NCI-H460 (cell line): ENCODE measurements around the gene AKAP13. TPM values are rescaled to one million over a fixed set of nuclear protein-coding genes. Genes with fewer than 3 reads are reported as not detected.
"Not testable (repeated sequence)": the region's sequence is repeated elsewhere in the genome, so short reads cannot be mapped to it uniquely, and the experiment has no call there.

Experiments used
- DNase-seq: peaks from one replicate; pipeline ENCODE4 v3.0.0-alpha.2; 2016; ENCODE audit warnings: low read depth; ENCODE audit errors: extremely low read depth
- polyA plus RNA-seq: library from polyadenylated mRNA; depleted of rRNA; stranded (reverse); fragments of >200 nt; gene quantifications from 2 replicates; pipeline ENCODE4 v1.2.3, GENCODE V29; 2014; cell fraction: nucleus; rRNA removed
- total RNA-seq: library from RNA; depleted of rRNA; stranded (reverse); fragments of >200 nt; shearing (Covaris generic); gene quantifications from 2 replicates; pipeline ENCODE4 v1.2.3, GENCODE V29; 2014; rRNA removed

Gene AKAP13
- 24.5 and 31.4 TPM in 2 replicates for total RNA-seq
- polyA plus RNA-seq = 10.2 and 12.7 TPM in 2 replicates

DNA sequence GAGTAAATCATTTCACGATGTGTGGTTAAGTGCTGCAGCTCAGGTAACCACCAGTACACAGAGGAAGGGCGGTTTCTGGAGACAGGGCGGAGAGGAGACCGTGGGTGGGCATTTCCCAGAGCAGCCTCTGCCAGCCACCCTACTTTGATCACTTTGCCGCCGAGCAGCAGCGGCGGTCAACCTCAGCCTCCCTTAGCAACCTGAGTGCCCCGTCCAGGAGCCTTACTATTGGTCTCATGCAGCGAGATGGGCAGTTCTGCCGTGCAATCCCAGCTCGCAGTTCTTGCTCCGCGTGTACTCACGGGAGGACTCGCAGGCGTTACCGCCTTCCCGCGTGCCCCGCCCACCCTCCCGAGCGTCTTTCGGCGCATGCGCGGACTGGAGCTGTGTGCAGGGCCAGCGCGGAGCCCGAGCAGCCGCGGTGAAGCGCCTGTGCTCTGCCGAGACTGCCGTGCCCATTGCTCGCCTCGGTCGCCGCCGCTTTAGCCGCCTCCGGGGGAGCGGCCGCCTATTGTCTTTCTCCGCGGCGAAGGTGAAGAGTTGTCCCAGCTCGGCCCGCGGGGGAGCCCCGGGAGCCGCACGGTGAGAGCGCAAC is at the start of gene AKAP13:
AKAP13 (plus strand) TSS at position 387 of the 595 bp plus-strand sequence. CDS start 105,118 bp downstream, outside the sequence.
- DNase-seq = peak; percentile 98

- DNase-seq = peak; percentile 81
Measured at GRCh38 chr15:85330901-85331588, 49.4 kb upstream of the AKAP13 start.

- no peak for DNase-seq
Measured at GRCh38 chr15:85331655-85332285, 48.6 kb upstream of the AKAP13 start.

DNA sequence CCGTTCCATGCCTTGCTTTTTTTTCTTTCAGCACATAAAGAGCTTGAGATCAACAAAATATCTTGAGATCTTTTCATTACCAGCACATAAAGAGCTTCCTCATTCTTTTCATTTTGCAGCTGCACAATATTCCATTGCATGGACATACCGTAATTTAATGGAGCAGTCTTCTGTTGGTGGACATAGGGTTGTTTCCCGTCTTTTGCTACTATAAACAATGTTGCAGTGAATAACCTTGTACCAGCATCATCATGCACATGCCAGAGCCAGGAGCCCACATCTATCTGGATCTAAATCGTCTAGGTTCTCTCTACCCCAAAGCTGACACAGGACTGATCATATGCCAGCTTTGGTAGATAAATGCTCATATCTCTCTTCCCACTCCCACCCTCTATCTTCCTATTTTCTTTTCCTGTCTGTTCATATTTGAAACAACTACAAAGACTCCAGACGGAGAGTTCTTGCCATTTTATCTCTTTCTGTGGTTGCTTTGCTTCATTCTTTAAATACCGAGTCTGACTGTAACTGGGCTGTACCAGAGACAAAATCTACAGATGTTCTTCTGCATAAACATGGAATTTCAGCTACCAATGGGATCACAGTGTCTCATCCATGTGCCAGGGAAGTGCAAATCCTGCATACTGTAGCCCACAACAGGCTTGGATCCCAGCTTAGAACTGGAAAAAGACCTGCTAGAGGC is 47.1 kb upstream of the AKAP13 start:
- DNase-seq = no peak

DNA sequence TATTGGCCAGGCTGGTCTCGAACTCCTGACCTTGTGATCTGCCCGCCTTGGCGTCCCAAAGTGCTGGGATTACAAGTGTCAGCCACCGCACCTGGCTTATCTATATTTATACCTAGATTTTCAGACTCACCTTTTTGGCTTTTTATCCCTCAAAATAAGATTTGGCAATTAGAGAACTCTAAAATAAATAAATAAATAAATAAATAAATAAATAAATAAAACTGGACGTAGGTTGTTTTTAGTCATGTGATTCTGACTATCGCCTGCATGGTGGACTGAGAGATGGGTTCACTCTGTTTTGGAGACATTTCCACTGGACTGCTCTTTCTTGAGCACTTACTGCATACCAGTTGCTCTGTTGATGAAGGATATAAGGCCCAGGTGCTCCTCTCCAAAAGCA is 46.2 kb upstream of the AKAP13 start:
- no peak for DNase-seq

- no peak for DNase-seq
Measured at GRCh38 chr15:85335193-85335942, 45.0 kb upstream of the AKAP13 start.

- no peak for DNase-seq
Measured at GRCh38 chr15:85336880-85337279, 43.5 kb upstream of the AKAP13 start.

GRCh38 chr15:85337425-85338074 is 42.9 kb upstream of the AKAP13 start:
- no peak for DNase-seq

DNA sequence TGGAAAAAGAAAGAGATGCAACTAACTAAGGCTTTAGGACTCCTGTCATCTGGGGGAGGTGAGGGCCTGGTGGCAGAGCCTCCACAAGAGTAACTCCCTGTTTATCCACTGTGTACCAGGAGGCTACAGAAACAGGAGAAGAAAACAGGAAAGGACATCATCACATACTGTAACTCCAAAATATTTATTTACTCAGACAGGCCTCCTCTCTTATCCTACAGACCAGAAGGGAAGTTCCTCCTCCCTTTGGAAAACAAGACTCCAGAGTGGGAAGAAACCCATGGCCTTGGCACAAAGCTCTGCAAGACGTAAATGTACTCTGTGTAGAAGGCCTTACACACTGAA is 40.1 kb upstream of the AKAP13 start:
- DNase-seq = no peak

DNA sequence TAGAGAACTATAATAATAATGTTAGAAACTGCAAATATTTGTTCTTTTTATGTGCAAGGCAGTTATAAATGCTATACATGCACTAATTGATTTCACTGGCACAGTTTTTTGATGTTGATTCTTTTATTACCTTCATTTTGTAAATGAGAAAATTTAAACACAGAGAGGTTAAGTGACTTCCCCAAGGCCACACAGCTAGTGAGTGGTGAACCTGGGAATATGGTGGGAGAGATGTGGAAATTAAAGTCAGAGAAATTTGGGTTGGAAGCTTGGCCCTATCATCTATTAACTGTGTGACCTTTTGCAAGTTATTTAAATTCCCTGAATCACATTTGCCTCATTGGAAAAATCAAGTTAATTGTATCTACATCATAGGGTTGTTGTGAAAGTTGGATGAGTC is 39.6 kb upstream of the AKAP13 start:
- DNase-seq = no peak

GRCh38 chr15:85342163-85342562 is 38.2 kb upstream of the AKAP13 start:
- DNase-seq = not testable (repeated sequence)

- DNase-seq = peak; percentile 38
Measured at GRCh38 chr15:85343443-85343842, 37.0 kb upstream of the AKAP13 start.

DNA sequence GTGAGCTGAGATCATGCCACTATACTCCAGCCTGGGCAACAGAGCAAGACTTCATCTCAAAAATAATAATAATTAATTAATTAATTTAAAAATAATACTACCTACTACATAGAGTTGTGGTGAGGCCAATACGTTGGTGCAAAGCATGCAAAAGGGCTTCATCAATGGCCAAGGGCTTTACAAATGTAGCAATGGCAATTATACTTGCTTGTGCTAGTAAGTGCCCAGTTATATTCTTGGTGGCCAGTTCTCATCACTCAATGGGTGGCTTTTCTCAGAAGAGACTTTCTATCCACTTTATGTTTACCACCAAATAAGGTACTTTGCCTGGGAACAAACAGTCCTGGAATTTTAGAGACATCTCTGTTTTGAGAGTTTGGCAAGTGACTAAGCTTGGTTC is 36.2 kb upstream of the AKAP13 start:
- DNase-seq = not testable (repeated sequence)

DNA sequence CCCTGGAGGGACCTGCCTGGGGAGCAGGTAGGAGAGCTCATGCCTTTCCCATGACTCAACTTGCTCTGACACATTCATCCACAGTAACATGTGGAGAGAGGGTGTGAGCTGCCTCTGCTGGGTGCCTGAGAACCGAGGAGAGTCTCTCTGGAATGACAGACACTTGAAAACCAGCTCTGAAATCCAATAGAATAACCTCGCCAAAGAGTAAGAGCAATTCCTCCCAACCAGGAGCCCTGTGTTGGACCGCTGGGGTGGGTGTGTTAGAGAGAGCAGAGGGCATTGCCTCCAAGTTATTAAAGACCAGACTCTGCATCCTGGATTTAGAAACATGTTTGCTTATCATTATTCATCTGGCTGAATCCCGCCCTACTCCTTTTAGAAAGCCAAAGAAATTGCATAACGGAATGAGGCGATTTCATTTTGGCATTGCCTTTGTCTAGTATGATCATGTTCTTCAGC is 35.7 kb upstream of the AKAP13 start:
- peak; percentile 82 for DNase-seq

DNA sequence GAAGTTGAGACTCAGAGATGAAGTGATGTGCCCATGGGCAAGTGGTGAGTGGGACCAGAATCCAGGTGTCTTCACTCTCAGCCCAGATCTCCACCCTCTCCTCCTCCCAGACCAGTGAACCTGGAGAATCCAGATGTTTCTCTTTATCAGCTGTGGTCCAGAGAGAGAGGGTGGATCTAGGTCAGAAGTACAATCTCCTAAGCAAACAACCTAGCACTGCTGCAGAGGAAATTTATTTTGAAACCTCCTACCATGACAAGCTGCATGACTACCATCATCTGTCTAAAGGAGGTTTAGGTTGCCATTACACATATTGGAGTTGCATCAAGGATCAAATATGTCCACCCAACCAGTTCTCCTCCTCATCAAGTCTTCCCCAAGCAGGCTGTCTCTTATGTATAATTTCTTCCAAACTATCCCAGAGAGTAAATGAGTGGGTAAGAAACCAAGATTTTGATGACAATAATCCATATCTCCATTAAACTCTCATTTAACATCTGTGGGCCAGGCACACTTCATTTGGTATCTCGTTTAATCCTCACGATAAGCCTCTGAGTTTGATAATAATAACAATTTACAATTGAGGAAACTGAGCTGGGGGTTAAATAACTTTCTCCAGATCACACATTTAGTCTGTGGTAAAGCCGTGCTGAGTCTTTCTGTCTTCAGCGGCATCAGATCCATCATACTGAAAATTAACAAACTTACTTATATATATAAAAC is 35.0 kb upstream of the AKAP13 start:
- DNase-seq = not testable (repeated sequence)

DNA sequence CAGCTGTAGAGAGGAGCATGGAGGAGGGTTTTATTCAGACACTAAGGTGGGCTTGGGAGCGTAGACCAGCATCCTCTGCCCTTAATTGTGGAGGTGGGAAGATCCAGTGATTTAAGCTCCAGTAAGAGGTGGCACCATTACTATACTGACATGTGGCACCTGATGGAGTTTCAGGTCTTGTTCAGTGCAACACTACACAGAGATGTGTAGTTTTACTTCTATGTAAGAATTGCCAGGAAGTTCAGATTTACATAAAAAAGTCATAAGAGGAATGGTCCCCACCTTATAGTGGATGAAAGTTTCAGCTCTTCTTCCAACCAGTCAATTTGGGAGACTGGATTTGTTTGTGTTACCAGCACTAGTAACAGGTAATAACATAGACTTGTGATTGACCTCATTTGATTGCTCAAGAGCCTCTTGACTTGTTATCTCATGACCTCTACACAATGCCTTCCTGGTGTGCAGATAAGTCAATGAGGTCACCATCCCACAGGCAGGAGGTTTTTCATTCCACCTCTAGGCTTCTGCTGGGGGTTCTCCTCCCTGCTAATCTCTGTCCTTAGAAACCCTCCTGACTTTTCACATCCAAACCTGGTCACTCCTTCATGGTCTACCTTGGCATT is 33.8 kb upstream of the AKAP13 start:
- peak; percentile 82 for DNase-seq

DNA sequence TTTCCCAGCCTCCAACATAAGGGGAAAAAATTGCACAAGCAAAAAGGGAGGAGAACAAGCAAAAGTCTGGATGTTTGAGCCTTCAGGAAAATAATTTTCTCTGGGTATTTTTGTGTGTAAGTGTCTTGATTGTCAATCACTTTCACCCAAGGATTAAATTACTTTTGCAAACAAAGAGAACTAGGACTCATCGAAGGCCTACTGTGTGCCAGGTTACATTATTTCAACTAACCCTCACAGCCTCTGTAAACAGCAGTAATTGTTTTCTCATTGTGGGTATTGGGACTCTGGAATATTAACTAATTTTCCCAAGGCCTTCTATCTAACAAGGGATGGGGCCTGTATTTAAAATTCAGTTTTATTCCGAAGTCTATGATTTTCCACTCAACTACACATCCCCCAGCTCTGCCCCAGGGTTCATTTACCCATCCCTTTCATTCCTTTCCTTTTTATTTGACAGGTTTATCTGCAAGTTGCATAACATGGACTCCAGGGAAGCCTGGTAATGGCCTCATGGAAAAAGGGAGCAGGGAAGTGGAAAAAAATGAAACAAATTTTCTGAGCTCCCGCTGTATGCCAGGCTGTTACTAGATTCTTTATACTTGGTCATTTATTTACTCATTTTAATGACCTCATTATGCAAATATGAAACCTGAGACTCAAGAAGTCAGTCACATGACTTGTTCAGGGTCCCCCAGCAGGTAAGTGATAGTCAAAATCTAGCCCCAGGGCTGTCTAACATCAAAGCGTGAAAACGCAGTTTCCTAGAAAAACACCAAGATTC is 32.9 kb upstream of the AKAP13 start:
- peak; percentile 40 for DNase-seq
